C1 segment of cervical spinal cord (tissue), 14 donors: ENCODE data around the gene FAM83D.

ENCODE experiments used
- DNase-seq, 14 donors: peaks; one replicate each; lab custom pipeline; 2025; lab: John Stamatoyannopoulos, UW

FAM83D gene

GRCh38 chr20:38894091-38894847 lies 31.9 kb upstream of the FAM83D start:
- peak in 2 of 14 donors; percentile 57 to 78 for DNase-seq

- no peak for DNase-seq
Measured at GRCh38 chr20:38895098-38895949, 30.9 kb upstream of the FAM83D start.

- DNase-seq = no peak
Measured at GRCh38 chr20:38896009-38896594, 30.1 kb upstream of the FAM83D start.

GRCh38 chr20:38897267-38897666 lies 28.9 kb upstream of the FAM83D start:
- DNase-seq = no peak

- DNase-seq = no peak
Measured at GRCh38 chr20:38900606-38901005, 25.6 kb upstream of the FAM83D start.

GRCh38 chr20:38902601-38903000 lies 23.6 kb upstream of the FAM83D start:
- no peak for DNase-seq

GRCh38 chr20:38903335-38903734 lies 22.9 kb upstream of the FAM83D start:
- no peak for DNase-seq

- no peak for DNase-seq
Measured at GRCh38 chr20:38905375-38905774, 20.8 kb upstream of the FAM83D start.

- DNase-seq = no peak
Measured at GRCh38 chr20:38907918-38908677, 18.1 kb upstream of the FAM83D start.

GRCh38 chr20:38915355-38915754 lies 10.9 kb upstream of the FAM83D start:
- no peak for DNase-seq

- DNase-seq = no peak
Measured at GRCh38 chr20:38917657-38918056, 8.6 kb upstream of the FAM83D start.

GRCh38 chr20:38918172-38918571 lies 8.0 kb upstream of the FAM83D start:
- no peak for DNase-seq

- DNase-seq = no peak
Measured at GRCh38 chr20:38919683-38920082, 6.5 kb upstream of the FAM83D start.

GRCh38 chr20:38920411-38920810 lies 5.8 kb upstream of the FAM83D start:
- no peak for DNase-seq

GRCh38 chr20:38920851-38921250 lies 5.4 kb upstream of the FAM83D start:
- no peak for DNase-seq

- DNase-seq = no peak
Measured at GRCh38 chr20:38924718-38925117, 1.5 kb upstream of the FAM83D start.

GRCh38 chr20:38926934-38927616 lies 858 bp downstream of the FAM83D start:
- DNase-seq = no peak

- no peak for DNase-seq
Measured at GRCh38 chr20:38927902-38928578, 1.8 kb downstream of the FAM83D start.

GRCh38 chr20:38930242-38930569 lies 4.0 kb downstream of the FAM83D start:
- no peak for DNase-seq

GRCh38 chr20:38931984-38932383 lies 5.8 kb downstream of the FAM83D start:
- DNase-seq = no peak
